Measurements from ENCODE around the gene PLCH1.
A peak's percentile ranks its signal among the peaks of the same experiment; 100 is the strongest.
"Not testable (repeated sequence)": the region's sequence is repeated elsewhere in the genome, so short reads cannot be mapped to it uniquely, and the experiment has no call there.

Gene PLCH1

GRCh38 chr3:155409336-155409735 lies 335.5 kb downstream of the PLCH1 start:
- no peak for DNase-seq

DNA sequence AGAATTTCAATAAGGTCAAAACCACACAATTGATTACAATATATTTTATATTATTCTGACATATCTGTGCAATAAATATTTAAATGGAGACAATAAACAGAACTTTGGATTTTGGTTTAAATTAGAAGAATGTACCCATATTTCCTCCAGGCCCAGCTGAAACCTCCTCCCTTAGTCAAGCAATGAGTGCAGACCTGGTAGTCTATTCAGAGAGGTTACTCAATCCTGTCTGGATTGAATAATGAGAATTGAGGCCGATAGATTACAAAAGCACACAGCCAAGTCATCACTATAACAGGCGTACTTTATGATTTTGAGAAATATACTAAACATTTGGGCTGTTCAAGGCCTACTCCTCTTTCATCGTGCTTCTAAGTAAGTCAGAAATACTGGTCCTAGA lies 336.9 kb downstream of the PLCH1 start:
- no peak for DNase-seq

GRCh38 chr3:155407331-155407730 lies 337.5 kb downstream of the PLCH1 start:
- DNase-seq: no peak

- peak; percentile 37 for DNase-seq
Measured at GRCh38 chr3:155404486-155404885, 340.4 kb downstream of the PLCH1 start.

DNA sequence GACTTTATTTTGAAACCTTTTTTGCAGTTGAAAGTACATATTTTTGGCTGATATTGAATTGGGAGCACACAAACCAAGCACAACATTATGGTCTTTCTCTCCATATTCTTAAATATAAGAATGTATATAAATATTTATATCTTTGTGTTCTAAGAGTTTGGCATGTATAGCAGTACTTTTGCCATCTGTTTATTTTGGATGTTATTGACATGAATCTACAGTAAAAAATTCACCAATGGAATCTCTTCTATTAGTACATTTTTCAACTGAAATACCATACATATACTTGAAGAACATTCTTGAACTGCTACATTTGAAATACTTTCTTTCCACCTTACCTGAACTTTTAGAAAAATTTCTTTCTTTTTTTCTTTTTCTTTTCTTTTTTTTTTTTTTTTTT lies 342.2 kb downstream of the PLCH1 start:
- no peak for DNase-seq

- DNase-seq: no peak
Measured at GRCh38 chr3:155398046-155398445, 346.8 kb downstream of the PLCH1 start.

DNA sequence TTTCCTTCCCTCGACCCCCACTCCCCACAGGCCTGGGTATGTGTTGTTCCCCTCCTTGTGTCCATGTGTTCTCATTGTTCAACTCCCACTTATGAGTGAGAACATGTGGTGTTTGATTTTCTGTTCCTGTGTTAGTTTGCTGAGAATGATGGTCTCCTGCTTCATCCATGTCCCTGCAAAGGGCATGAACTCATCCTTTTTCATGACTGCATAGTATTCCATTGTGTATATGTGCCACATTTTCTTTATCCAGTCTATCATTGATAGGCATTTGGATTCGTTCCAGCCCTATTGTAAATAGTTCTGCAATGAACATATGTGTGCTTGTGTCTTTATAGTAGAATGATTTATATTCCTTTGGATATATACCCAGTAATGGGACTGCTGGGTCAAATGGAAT lies 350.0 kb downstream of the PLCH1 start:
- not testable (repeated sequence) for DNase-seq

DNA sequence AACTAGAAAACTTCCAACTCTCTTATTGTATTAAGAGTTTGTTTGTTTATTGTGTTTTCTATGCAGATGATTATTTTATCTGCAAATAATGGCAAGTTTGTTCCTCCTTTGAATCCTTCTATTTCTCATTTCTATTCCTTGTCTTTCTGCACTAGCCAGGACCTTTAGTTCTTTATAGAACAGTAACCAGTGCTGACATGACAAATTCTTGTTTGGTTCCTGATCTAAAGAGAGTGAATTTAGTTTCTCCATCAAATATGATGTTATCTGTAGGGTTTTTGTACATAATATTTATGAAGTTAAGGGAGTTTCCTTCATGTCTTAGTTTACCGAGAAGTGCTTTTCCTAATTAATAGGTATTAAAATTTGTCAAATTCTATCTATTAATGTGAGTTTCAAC lies 350.6 kb downstream of the PLCH1 start:
- no peak for DNase-seq

GRCh38 chr3:155393316-155393715 lies 351.6 kb downstream of the PLCH1 start:
- no peak for DNase-seq

DNA sequence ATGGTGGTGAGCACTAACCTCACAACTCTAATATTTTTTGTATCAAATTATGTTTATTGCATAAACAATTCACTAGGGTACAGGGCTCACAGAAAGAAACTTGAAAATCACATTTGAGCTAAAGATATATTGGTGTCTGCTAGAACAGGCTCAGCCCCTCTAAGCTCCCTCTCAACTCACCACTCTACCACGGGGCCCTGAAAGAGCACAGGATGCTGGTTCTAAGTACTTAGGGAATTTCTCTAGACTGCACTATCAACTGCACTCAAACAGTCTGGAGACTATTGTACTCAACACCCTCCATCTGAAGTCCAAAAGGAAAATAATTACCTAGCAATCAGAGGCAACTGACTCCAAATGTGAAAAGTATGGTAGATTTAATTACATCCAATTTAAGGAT lies 352.7 kb downstream of the PLCH1 start:
- DNase-seq: no peak

- DNase-seq: no peak
Measured at GRCh38 chr3:155391551-155391958, 353.3 kb downstream of the PLCH1 start.

DNA sequence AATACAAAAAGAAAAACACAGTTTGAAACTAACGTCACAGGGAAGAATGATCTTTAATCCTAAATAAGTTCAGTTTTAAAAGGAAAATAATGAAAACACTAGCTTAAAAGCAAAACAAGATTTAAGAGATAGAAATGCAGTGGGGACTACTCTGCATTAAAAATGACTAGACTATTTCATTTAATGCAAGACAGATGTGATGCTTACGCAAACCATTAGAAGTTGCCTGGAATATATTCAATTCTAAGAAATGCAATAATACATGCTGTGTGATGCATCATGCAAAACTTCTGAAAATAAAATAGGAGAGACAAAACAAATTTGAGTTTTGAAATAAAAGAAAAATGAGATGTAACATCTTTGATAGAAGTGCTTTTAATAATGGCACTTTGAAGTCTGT lies 353.8 kb downstream of the PLCH1 start:
- no peak for DNase-seq

- no peak for DNase-seq
Measured at GRCh38 chr3:155390351-155390750, 354.5 kb downstream of the PLCH1 start.

- DNase-seq: no peak
Measured at GRCh38 chr3:155388417-155388816, 356.5 kb downstream of the PLCH1 start.

DNA sequence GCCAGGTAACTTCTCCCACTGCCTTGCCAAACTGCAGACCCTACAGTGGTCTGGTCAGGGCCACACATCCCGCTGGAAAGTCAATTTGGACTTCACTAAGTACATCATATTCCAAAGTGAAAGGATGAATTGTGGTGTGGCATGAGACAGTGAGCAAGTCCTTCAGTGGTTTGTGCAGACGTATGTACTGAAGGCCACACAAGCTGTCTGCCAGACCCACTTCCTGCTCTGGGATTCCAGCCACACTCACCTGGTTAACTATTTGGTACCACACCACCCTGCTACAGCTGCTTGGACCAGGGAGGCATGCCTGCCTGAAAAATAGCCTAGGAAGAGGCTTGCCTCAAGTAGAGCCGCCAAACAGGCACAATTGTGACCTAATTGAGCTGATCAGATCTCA lies 357.3 kb downstream of the PLCH1 start:
- DNase-seq: no peak

- DNase-seq: no peak
Measured at GRCh38 chr3:155386919-155387318, 358.0 kb downstream of the PLCH1 start.

DNA sequence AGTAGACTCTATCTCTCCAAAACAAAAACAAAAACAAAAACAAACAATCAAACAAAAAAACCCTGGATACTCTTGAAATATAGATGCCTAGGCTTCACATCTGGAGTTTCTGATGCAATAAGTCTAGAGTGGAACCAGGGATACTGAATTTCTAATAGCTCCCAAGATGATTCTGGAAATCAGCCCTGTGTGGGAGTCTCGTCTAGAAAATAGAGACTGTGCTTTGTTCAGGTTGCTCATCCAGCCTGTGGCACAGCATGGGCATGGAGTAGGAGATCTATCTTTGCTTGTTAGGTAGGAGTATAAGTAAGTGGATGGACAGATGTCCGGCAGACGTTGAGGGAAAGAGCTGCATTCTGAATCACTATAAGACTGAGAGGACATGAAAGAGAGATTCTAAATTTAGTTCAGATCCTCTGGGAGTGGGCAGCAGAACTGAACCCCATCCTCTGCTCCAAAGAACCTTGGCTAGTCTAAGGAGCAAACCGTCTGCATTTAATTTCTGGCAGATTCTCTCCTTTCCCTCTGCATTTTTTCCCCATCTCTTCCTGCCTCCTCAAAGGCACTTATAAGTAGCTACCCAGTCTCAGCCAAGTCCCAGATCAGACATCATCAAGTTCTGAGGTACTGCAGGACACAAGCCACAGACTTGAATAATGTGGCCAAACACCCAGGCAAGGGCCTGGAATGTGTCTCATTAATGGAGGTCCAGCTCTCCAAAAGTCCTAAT lies 358.8 kb downstream of the PLCH1 start:
- no peak for DNase-seq

DNA sequence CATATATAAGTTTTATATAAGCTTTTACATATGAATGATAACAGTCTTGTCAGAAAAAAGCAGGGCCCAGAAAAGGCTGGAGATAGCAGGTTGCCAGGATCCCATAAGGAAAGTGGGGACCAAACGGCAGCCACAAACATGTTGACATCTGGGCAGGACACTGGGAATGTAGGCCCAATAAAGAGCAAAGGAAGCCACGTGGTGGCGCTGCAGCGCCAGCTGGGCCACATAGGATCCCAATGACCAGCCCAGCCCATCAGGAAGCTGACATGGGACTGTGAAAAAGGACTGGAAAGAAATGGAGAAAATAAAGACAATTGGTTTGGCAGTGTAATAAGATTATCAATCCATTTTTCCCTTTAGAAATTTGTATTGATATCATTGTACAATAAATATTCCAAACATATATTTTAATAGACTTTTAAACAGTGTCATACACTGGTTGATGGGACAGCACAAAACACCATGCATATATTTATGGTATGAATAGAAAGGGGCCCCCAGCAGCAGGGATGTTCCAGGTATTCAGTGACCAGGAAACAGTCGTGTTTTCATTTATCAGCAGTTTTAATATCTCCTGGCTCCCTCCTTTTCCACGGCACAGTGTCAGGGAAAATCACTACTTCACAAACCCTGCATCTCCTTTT lies 362.4 kb downstream of the PLCH1 start:
- DNase-seq: peak; percentile 80

GRCh38 chr3:155377847-155378246 lies 367.0 kb downstream of the PLCH1 start:
- DNase-seq: no peak

GRCh38 chr3:155377071-155377470 lies 367.8 kb downstream of the PLCH1 start:
- DNase-seq: no peak

GRCh38 chr3:155372281-155372680 lies 372.6 kb downstream of the PLCH1 start:
- DNase-seq: no peak

- peak; percentile 5 for DNase-seq
Measured at GRCh38 chr3:155370764-155371503, 373.9 kb downstream of the PLCH1 start.

- no peak for DNase-seq
Measured at GRCh38 chr3:155370198-155370597, 374.7 kb downstream of the PLCH1 start.

GRCh38 chr3:155369735-155370134 lies 375.1 kb downstream of the PLCH1 start:
- no peak for DNase-seq
